ENCODE results near the gene BCHE.

Gene BCHE

GRCh38 chr3:165837058-165837525, at the start of gene BCHE:
Gene BCHE (minus strand): TSS chr3:165837423. CDS start chr3:165831033, 6,390 bp downstream.
- no peak for DNase-seq

- DNase-seq, result no peak
Observed at GRCh38 chr3:165885558-165886270, 48.5 kb upstream of the BCHE start.

GRCh38 chr3:165884518-165884917, 47.3 kb upstream of the BCHE start:
- no peak for DNase-seq

- no peak for DNase-seq
Observed at GRCh38 chr3:165883863-165884478, 46.7 kb upstream of the BCHE start.

- no peak for DNase-seq
Observed at GRCh38 chr3:165883117-165883516, 45.9 kb upstream of the BCHE start.

GRCh38 chr3:165875644-165876043, 38.4 kb upstream of the BCHE start:
- DNase-seq, result no peak

GRCh38 chr3:165874663-165875489, 37.7 kb upstream of the BCHE start:
- DNase-seq, result no peak

GRCh38 chr3:165868088-165868487, 30.9 kb upstream of the BCHE start:
- no peak for DNase-seq

- no peak for DNase-seq
Observed at GRCh38 chr3:165859061-165859460, 21.8 kb upstream of the BCHE start.

GRCh38 chr3:165855581-165855980, 18.4 kb upstream of the BCHE start:
- no peak for DNase-seq

GRCh38 chr3:165854696-165855095, 17.5 kb upstream of the BCHE start:
- DNase-seq, result no peak

- DNase-seq, result no peak
Observed at GRCh38 chr3:165852711-165853110, 15.5 kb upstream of the BCHE start.

GRCh38 chr3:165852191-165852590, 15.0 kb upstream of the BCHE start:
- DNase-seq, result no peak

GRCh38 chr3:165846056-165846455, 8.8 kb upstream of the BCHE start:
- DNase-seq, result no peak

GRCh38 chr3:165839296-165840076, 2.3 kb upstream of the BCHE start:
- no peak for DNase-seq

GRCh38 chr3:165837801-165838200, 578 bp upstream of the BCHE start:
- DNase-seq, result no peak

- no peak for DNase-seq
Observed at GRCh38 chr3:165835431-165835830, 1.8 kb downstream of the BCHE start.

- no peak for DNase-seq
Observed at GRCh38 chr3:165830746-165831145, 6.5 kb downstream of the BCHE start.

- no peak for DNase-seq
Observed at GRCh38 chr3:165827883-165828282, 9.3 kb downstream of the BCHE start.

GRCh38 chr3:165827233-165827632, 10.0 kb downstream of the BCHE start:
- no peak for DNase-seq

- DNase-seq, result no peak
Observed at GRCh38 chr3:165820671-165821123, 16.5 kb downstream of the BCHE start.

GRCh38 chr3:165817160-165817709, 20.0 kb downstream of the BCHE start:
- no peak for DNase-seq
